ENCODE data around the gene SLC22A5. TPM values are rescaled to one million over a fixed set of nuclear protein-coding genes. Genes with fewer than 3 reads are reported as not detected.
A peak's percentile ranks its signal among the peaks of the same experiment; 100 is the strongest.

The SLC22A5 gene
- total and polyA plus RNA-seq, 10 of the 15 experiments (the other 5 are each of a cell fraction or from before 2014, with no cell fraction given): 1.1 to 4.4 (median 2.3) TPM

GRCh38 chr5:132422720-132423437, 53.4 kb downstream of the SLC22A5 start (continued):
- TF ChIP-seq E4F1 (IDR thresholded peaks at IDR 0.05; ENCODE audit: borderline replicate concordance, partially characterized antibody): no peak
- no peak for TF ChIP-seq FOXM1 (IDR thresholded peaks at IDR 0.05; ENCODE audit: low read depth, low read length)
- TF ChIP-seq LARP7 (IDR thresholded peaks at IDR 0.05): no peak
- TF ChIP-seq IRF4 (IDR thresholded peaks at IDR 0.05; ENCODE audit: low read depth, low read length): peak; percentile 29; the same call in 1 of the 2 replicates
- TF ChIP-seq IKZF1 (conservative IDR thresholded peaks at IDR 0.05): peak; percentile 90

GRCh38 chr5:132423438-132423898, 54.0 kb downstream of the SLC22A5 start:
- peak overlapping the region; percentile 94 for H3K27ac ChIP-seq (ENCODE audit: control insufficient read depth, insufficient read depth)
- H3K27me3 ChIP-seq (replicated peaks in 1 of 2; ENCODE audit: control insufficient read depth in 2 of 2, insufficient read depth in 2 of 2, low read length in 1 of 2): no peaks in the 10 kb centered on the region
- BruUV-seq (replicated peaks): no TSS peak
- ATAC-seq (no peak), FAIRE-seq (no peak), DNase-seq (ENCODE audit: low read depth, low spot score) (no peak)
- ChIA-PET SMC1A (ENCODE audit: uncharacterized antibody, unreplicated experiment) (interaction anchor here (0.7 to 18.8 kb wide), 13 partner anchors 9 to 216 kb away, joined by 3 to 300 read pairs (median 33); partner anchors contain the start of genes IRF1 and SLC22A5), RAD21 (ENCODE audit: unreplicated experiment) (interaction anchor here (0.9 to 12.5 kb wide), 13 partner anchors 7 to 243 kb away, joined by 3 to 453 read pairs (median 6); partner anchors contain the start of gene IRF1), CTCF (interaction anchor here (0.6 to 11.0 kb wide), 16 partner anchors 8 to 243 kb away, joined by 3 to 184 read pairs (median 6); partner anchors contain the start of gene IRF1), POLR2A (interaction anchor here (0.7 to 11.2 kb wide), 9 partner anchors 7 to 265 kb away, joined by 3 to 389 read pairs (median 19); partner anchors contain the start of gene IRF1)
- in situ Hi-C loops (cut with MboI) (loop anchor here (5.0 kb wide), 1 partner anchor 49 kb away; no protein-coding TSS in a partner anchor), intact Hi-C loops (cut with micrococcal nuclease; ENCODE audit: unreplicated experiment) (loop anchor here (5.0 kb wide), 1 partner anchor 239 kb away; no protein-coding TSS in a partner anchor)
- H3K9me3 ChIP-seq (replicated peaks; ENCODE audit: control insufficient read depth, insufficient read depth, low read length): no peaks in the 10 kb centered on the region
- H3K79me2 ChIP-seq (ENCODE audit: control insufficient read depth, insufficient read depth, low read length): peaks cover 84% of the 10 kb centered on the region
- H3K9ac ChIP-seq (ENCODE audit: control insufficient read depth, insufficient read depth, low read length): peak overlapping the region; percentile 52
- H3K4me3 ChIP-seq: peak overlapping the region; percentile 22; the same call in 1 of the 2 replicates
- WGBS (ENCODE audit: insufficient coverage, insufficient replicate concordance, low lambda C conversion rate, missing lambda C conversion rate): 83% methylated on average over 3 of the region's 3 CpGs
- H2AFZ ChIP-seq (ENCODE audit: control insufficient read depth, low read depth, low read length): no peak overlapping the region
- no peaks in the 10 kb centered on the region for H4K20me1 ChIP-seq (ENCODE audit: control insufficient read depth, insufficient read depth)
- H3K4me2 ChIP-seq (ENCODE audit: control insufficient read depth, insufficient read depth): peak overlapping the region; percentile 77
- H3K4me1 ChIP-seq (ENCODE audit: control insufficient read depth, insufficient read depth, low read length): peaks cover 91% of the 10 kb centered on the region
- peaks cover 14 to 16% of the 10 kb centered on the region in 2 experiments; a peak in 3 of 4 replicates for H3K36me3 ChIP-seq (ENCODE audit: control insufficient read depth in 2 of 2, insufficient read depth in 2 of 2, low read length in 1 of 2)
- no peak for TF ChIP-seq TCF3 (IDR thresholded peaks at IDR 0.05; ENCODE audit: borderline replicate concordance, insufficient read depth, low read depth, low read length)
- no peak for TF ChIP-seq RCOR1 (conservative IDR thresholded peaks at IDR 0.05; ENCODE audit: low read depth, low read length)
- no peak for TF ChIP-seq NR2C1 (IDR thresholded peaks at IDR 0.05)
- 0 out of 2 replicates have a peak, but pooled peaks have one; percentile 13 for TF ChIP-seq HDGF (IDR thresholded peaks at IDR 0.05)
- no peak for TF ChIP-seq SIN3A (IDR thresholded peaks at IDR 0.05; ENCODE audit: low read depth, low read length)
- 0 out of 2 replicates have a peak, but pooled peaks have one; percentile 8 for TF ChIP-seq POLR2AphosphoS5 (IDR thresholded peaks at IDR 0.05; ENCODE audit: low read length)
- TF ChIP-seq SP1 (IDR thresholded peaks at IDR 0.05; ENCODE audit: low read depth, low read length): no peak
- TF ChIP-seq ELK1 (IDR thresholded peaks at IDR 0.05; ENCODE audit: low read depth, low read length): no peak
- no peak for TF ChIP-seq CREB1 (IDR thresholded peaks at IDR 0.05; ENCODE audit: low read depth)
- no peak for TF ChIP-seq CHD1 (IDR thresholded peaks at IDR 0.05; ENCODE audit: low read depth, low read length)

All from GM12878 (cell line).